Activated CD4-positive, CD25-positive, alpha-beta regulatory T cell treated with anti-CD3 and anti-CD28 coated beads, Interleukin-2, amount 50 U/mL, for 72 hours (primary cell): ENCODE results near the gene LRRC55.

Source experiments
- DNase-seq: peaks from one replicate; pipeline ENCODE4 v3.0.0; 2021

LRRC55 gene, protein sequence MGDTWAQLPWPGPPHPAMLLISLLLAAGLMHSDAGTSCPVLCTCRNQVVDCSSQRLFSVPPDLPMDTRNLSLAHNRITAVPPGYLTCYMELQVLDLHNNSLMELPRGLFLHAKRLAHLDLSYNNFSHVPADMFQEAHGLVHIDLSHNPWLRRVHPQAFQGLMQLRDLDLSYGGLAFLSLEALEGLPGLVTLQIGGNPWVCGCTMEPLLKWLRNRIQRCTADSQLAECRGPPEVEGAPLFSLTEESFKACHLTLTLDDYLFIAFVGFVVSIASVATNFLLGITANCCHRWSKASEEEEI

DNA sequence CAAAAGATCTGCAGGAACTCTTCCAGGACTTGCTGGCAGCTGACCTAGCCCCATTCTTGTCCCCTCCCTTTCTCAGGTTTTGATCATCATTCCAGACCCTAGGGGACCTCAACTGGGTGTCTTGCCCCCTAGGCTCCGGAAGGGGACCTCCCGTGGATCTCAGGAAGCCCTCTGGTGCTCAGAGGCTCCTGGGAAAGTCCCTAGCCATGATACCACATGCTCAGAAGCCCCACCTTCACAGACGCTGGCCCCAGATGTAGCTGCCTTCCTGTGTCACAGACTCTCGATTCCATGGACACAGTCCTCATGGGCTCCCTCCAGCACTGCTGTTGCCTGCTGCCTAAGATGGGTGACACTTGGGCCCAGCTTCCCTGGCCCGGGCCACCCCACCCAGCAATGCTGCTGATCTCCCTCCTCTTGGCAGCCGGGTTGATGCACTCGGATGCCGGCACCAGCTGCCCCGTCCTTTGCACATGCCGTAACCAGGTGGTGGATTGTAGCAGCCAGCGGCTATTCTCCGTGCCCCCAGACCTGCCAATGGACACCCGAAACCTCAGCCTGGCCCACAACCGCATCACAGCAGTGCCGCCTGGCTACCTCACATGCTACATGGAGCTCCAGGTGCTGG, at the start of gene LRRC55:
LRRC55 (plus strand) TSS at position 276 of the 628 bp plus-strand sequence; CDS start at position 346, 70 bp downstream.
- DNase-seq: no peak

DNA sequence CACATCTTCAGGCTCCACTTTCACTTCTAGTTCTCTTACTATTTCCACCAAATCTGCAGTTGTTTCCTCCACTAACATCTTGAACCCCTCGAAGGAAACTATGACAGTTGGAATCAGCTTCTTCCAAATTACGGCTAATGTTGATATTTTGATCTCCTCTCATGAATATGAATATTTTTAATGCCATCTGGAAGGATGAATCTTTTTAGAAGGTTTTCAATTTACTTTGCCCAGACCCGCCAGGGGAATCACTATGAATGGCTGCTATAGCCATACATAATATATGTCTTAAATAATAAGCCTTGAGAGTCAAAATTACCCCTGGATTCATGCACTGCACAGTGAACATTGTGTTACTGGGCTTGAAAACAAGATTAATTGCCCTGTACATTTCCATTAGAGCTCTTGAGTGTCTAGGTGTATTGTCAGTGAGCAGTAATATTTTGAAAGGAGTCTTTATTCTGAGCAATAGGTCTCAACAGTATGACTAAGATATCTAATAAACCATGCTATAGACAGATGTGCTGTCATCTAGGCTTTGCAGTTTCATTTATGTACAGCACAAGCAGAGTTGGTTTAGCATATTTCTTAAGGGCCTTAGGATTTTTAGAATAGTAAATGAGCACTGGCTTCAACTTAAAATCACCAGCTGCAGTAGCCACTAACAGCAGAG, 48.3 kb upstream of the LRRC55 start:
- DNase-seq: no peak

DNA sequence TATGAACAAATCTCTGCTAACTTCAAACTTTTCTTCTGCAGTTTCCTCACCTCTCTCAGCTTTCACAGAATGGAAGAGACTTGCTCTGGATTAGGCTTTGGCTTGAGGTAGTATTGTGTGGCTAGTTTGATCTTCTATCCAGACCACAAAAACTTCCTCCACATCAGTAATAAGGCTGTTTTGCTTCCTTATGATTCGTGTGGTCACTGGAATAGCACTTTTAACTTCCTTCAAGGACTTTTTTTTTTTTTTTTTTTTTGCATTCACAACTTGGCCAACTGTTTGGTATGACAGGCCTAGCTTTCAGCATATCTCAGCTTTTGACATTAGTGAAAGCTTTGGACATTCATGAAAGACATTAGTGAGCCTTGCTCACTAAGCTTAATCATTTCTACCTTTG, 47.5 kb upstream of the LRRC55 start:
- no peak for DNase-seq

DNA sequence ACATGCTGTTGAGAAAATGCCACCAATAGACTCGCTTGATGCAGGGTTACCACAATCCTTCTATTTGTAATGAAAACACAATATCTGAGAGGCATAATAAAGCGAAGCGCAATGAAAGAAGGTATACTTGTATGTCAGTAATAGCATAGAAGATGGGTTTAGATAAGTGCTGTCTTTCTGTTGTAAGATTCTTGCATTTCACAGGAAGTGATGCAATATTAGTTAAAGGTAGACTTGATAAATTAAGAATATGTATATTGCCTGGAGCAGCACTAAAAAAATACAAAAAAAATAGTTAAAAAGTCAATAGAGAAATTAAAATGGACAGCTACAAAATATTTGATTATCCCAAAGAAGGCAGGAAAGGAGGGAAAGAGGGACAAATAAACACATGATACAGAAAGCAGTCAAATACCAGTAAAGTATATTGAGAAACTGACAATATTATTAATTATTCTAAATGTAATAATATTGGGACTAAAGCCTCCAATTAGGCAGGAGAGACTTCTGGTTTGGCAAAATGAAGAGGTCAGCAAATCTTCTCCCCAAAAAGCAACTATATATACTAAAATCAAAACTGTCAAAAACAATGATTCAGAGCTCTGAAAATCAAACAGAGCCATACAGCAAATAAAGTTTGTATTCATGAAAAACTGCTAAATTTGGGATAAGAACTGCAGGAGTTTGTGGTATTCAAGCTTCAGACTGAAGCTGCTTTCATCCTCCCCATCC, 46.6 kb upstream of the LRRC55 start:
- DNase-seq: no peak

DNA sequence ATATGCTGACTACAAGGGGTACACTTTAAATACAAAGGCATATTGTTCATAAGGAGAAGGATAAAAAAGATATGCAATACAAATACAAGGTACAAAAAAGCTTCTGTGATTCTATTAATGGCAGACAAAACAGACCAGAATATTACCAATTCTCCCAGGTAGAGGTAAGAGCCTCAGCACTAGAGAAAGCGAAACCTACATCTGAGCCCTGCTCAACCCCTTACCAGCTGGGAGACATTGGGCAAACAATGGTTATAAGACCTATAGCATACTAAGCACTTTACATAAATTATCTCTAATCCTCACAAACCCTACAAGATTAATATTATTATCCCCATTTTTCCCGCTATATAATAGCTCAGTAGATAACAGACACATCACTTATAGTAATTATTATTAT, 41.2 kb upstream of the LRRC55 start:
- DNase-seq: no peak

DNA sequence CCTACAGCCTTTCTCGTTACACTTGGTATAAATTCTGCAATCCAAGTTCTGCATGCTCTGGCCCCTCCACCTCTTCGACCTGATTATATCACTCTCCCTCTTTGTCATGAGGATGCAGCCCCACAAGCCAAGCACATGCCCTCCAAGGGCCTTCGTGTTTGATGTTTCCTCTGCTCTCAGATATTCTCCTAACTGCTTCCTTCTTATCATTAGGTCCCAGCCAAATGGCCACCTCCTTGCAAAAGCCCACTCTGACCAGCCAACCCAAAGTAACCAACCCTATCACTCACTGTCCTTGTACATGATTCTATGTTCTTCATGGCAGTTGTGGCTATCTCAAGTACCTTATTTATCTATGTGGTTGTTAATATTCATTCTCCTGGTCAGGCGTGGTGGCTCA, 38.3 kb upstream of the LRRC55 start:
- DNase-seq: no peak

DNA sequence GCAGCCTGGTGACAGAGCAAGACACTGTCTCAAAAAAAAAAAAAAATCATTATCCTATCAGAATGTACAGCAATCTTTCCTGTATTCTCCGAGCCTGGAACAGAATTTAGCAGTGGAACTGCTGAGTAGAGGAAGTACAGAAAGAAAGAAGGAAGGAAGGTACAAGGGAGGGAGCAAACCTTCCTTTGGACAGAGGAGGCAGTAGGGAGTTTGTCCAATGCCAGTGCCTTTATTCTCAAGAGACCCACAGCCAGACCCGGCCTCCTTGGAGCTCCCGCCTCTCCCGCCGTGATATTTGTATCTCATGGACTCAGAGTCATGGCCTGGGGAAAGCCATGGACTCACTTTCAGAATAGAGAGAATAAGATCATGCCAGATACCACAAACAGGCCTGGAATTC, 37.7 kb upstream of the LRRC55 start:
- no peak for DNase-seq

DNA sequence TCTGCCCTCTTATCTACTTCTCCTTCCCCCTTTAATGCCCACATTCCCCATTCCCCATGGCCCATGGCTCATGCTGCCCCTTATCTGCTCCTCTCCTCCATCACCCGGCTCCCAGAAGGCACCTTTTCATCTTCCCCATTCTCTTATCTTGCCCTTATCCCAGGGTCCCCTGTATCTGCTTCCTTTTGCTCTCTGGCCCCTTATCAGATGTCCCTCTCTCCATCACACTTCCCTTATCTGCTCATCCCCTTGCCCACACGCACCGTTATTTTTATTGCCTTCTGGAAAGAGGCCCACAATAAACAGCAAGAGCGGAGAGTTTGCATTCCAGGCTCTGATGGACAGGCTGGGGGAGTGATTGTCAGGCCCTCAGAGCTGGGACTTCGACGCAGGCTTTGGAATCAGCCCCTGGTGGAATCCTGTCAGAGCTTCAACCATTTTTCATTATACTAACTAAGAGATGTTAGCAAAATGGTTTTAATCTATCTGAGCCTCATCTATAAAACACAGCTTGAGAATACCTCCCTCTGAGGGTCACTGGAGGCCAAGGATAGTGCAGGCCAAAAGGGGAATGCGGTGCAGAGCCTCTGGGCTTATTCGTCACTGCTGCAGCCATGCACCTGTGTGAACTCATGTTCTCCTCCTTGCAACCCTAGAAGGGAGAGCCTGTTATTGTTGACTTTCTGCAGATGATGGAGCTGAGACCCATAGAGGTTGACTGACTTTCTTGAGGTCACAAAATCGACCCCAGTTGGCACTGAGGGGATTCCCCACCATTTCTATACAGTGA, 37.0 kb upstream of the LRRC55 start:
- DNase-seq: no peak

DNA sequence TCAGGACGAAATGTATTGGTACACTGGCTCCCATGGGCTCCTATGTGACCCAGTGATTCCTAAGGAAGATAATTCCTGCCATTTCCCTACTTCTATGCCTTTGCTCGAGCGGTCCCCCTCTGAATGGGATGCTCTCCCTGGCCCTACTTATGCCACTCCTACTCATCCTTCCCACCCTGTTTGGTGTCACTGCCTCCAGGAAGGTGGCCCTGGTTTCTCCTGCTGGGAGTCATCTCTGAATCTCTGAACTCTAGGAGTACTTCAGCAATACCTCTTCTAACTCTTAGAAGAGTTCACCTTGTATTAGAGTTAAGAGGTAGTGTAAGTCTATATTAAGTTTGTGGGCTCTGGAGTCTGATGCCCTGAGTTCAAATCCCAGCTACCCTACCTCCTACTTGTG, 35.5 kb upstream of the LRRC55 start:
- no peak for DNase-seq

DNA sequence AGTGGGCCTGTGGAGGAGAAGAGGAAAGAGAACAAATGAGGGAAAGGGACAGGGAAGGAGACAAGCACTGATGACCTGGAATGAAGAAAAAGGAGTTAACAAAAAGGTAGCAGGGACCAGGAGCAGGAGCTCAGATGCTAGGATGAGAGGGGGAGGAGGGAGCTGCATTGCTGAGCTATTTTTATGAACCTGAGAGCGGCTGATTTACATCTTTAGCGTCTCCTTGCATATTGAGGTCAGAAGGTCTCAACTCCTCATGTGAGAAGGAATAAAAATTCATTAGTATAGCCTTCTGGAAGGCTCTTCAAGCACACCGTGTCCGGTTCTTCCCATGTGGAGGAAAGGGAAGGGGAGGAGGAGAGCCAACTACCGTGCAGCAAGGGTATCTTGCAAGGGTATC, 33.1 kb upstream of the LRRC55 start:
- no peak for DNase-seq

DNA sequence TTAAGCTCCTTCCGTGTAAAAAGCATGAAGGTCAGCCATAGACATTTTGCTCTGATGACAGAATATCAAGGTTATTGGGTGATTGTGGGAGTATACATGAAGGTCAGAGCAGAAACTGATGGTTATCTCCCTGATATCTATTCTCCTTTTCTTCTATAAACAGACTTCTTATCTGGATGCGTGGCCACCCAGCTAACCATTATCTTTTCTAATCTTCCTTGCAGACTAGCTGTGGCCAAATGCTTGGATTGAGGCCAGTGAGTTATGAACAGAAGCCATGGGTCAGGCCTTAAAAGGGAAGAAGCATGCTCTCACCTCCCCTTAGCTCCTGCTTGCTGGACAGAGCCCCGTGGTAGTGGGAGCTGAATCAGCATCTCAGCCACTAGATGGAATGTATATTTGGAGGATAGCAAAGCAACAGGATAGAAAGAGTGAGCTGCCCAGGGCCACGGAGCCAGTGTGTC, 31.3 kb upstream of the LRRC55 start:
- DNase-seq: no peak

DNA sequence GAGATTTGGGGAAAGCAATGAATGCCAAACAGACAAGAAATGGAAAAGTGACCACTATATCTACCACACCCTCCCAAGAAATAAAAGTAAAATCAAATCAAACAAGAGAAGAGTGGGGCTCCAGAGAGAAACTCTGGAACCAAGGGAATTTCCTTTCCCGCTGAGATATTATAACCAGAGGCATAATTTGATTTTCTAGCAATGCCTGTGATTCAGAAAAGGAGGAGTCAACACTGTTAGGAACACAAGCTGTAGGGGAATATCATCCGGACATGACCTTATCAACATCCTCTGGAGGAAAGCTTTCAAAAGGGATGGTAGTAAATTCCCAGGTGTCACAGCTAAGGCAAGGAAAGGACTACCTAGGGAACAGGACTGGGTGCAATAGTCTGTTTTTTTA, 29.6 kb upstream of the LRRC55 start:
- DNase-seq: no peak

DNA sequence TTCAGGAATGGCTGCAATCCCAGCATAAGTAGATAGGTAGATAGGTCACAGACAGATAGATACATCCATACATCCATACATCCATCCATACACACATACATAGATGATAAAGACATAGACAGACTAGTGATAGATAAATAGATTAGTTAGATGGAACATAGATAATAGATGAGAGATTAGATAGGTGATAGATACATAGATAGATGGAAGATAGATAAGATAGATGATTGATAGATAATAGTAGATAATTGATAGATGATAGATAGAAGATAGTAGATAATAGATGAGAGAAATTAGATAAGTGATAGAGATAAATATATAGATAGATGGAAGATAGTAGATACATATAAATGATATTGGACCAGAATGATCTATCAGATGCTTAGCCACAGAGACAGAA, 28.3 kb upstream of the LRRC55 start:
- no peak for DNase-seq

DNA sequence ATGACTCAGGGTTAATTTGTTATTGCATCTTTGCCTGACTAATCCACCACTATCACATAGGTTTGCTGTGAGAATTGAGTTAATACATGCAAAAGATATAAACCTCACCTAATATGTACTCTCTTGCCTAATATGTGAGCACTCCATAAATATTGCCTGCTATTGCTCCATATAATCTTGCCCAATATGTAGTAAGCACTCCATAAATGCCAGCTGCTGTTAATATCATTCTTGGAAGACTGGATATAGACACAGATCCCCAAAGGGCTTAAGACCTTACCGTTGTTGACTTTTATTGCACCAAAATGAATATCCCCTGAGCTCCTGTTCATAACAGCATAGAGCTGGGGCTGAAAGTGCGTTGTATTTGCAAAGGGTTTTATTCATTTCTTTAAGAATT, 27.0 kb upstream of the LRRC55 start:
- DNase-seq: no peak

DNA sequence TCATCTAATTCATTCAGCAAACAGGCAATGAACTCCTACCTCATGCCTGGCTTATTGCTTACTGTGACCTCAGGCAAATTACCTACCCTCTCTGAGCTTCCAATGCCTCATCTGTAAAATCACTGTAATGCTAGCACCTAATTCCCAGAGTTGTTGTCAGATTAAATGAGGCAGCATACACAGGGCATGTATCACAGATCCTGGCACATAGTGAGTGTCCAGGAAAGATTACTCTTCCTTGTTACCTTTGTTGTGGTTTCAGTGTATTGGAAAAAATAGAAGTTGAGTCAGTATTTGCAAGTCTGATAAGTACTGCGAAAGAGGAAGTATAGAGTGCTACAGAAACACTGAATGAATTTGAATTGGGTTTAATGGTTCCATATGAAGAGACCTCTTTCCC, 26.4 kb upstream of the LRRC55 start:
- DNase-seq: no peak

DNA sequence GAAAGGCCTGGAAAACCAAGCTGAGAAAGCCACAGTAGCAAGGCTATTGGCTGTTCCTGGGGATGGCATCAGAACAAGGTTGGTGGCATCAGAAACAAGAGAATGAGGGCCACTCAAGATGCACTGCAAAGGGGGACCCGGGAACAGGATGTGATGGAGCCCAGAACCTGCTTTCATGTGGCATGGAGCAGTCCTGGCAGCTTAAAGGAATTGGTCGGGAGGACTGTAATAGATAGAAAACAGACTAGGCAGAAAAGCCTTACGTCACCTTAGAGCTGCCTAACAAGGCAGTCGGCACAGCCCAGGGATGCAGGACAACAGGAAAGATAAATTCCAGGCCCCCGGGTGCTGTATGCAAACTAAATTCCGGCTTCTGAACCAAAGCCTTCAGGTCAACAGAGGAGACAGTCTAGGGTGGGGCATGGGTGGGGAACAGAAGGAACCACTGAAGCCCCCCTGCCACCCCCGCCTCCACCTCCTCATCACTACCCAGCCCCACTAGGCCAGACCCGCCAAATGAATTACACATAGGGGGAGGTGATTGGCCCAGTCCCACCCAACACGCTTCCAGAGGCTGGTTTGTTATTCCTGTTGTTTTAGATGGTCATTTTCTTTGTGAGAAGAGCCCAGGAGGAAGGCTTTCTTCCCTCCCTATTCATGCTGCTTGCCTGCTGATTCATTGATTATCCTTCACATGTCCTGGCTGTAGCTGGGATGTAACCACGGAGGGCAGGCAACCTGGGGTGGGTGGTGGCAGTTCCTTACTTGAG, 25.7 kb upstream of the LRRC55 start:
- no peak for DNase-seq

DNA sequence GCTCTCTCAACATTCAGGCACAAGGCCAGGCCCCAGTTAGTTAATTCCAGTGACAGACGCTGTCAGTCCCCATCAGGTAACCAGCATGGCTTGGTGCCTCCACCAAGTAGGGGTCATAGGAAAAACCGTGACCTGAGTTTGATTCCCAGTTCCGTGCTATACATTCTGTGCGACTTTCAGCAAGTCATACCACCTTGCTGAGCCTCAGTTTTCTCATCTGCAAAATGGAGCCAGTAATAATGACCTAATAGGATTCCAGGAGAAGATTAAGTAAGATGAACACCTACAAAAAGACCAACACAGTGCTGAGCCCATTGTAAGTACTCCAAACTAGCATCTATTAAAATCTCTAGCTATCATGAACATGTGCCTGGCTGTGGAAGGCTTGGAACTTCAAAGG, 24.8 kb upstream of the LRRC55 start:
- no peak for DNase-seq

DNA sequence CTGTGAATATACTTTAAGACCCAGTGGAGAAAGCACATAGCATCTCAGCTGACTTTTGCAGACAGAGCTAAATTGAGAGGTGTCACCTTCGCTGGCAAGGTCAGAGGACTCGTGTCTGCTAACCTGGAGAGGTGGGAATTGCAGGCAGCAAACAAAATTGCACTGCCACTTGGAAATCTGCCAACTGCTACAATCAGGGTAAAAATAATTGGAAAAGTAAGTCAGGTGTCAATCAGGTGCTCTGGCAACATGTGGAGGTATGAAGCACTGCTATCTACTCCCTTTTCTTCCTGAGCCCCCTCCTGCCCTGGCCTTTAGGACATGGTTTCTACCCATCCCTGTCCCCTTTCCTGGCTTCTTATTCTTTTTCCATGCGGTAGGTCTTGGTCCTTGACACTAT, 24.1 kb upstream of the LRRC55 start:
- DNase-seq: no peak

DNA sequence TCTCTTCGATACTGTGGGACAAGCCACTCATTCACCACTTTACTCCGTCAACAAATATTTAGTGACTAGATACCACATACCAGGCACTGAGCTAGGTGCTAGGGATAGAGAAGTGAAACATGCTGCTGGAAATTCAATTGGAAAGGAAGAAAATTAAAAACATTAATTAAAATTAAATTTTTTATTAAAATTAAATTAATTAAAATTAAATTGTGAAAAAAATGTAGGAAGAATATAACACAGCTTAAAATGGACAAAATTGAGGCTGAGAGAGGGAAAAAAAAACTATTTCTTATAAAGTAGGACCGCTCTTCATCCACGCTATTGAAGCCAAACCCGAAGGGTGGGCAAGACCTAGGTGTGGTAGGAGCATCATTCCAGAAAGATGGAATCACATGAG, 23.6 kb upstream of the LRRC55 start:
- DNase-seq: no peak

DNA sequence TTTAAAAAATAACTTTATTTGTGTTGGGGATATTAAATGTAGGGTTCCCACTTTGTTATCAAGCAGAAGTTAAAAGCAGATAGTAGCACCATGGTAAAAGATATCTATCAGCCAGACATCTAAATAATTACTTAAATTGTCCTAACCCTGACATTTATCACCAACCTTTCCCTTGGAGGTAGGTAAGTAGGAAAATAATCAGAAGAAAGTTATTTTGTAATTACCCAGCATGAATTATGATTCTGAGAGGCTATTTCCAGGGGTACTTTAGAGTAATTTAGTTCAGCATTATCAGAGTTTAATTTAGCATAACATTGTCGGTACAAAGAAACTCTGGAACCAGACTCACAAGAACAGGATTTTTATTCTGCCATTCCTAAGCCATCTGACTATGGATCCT, 23.2 kb upstream of the LRRC55 start:
- no peak for DNase-seq

DNA sequence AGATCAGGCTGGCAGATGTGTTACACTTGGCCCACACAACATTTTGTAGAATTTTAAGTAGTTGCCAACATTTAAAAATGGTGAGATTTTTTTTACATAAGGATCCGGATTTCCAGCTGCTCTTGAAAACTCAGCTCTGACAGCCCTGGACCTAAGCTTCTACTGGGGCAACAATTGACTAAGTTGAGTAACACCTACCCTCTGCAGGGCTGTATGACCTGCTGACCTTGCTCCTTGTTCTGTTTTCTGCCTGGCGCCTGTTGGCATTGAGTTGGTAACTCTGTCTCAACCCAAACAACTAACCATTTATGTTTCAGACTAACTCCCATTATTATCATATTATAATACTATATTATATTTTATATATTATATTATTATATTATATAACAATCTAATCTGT, 21.1 kb upstream of the LRRC55 start:
- DNase-seq: no peak

DNA sequence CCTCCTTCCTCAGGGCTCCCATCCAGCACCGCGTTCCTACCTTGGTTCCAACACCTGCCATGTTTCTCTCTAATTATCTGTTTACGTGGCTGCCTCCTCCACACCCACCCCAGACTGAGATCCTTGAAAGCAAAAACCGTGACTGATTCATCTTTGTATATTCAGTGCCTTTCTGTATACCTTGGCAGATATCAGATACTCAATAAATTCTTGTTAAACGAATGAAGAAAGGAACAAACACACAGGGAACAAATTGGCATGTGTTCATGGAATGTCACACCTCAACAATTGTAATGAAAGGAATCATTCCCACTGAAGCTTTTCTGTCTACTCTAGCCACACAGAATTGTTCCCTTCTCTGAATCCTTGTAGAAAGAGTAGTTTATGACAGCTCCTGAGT, 20.4 kb upstream of the LRRC55 start:
- no peak for DNase-seq
